IMR-90 (cell line): Measurements from ENCODE around the gene TSHB. TPM values are rescaled to one million over a fixed set of nuclear protein-coding genes. Genes with fewer than 3 reads are reported as not detected.

Experiments used
- ATAC-seq: fragments of 200-7000 bp; cut with Tn5 transposase; 2 replicates; pipeline ENCODE4 v1.9.1; 2020; ENCODE audit warnings: low read depth, mild to moderate bottlenecking, moderate library complexity
- BruUV-seq: library from RNA; stranded (reverse); fragments of 400-500 nt; replicated peaks from 2 replicates; lab custom pipeline; 2021; lab: Mats Ljungman, UMichigan
- CTCF ChIA-PET: fragments of 300-600 bp; formaldehyde crosslinking; extraction: SDS; loops from one replicate; lab custom pipeline; 2021; ENCODE audit warnings: antibody characterized with exemption; lab: Yijun Ruan, JAX
- POLR2A ChIA-PET: fragments of 300-600 bp; sonication (Branson Sonifier 250); formaldehyde crosslinking; loops from one replicate; lab custom pipeline; 2022; ENCODE audit warnings: antibody characterized with exemption; ENCODE audit not compliant: unreplicated experiment; lab: Charles Lee
- DNase-seq: peaks from one replicate; pipeline ENCODE4 v3.0.0; 2013
- H2AFZ ChIP-seq: replicated peaks from 2 replicates; pipeline ENCODE3; 2013; ENCODE audit warnings: low read length, mild to moderate bottlenecking; ENCODE audit not compliant: poor library complexity
- H2AK5ac ChIP-seq: 2 replicates; pipeline ENCODE4 v1.6.1; 2013; ENCODE audit warnings: low read depth, low read length, inconsistent platforms
- H2AK9ac ChIP-seq: replicated peaks from 2 replicates; pipeline ENCODE3; 2013; ENCODE audit warnings: mild to moderate bottlenecking, low read depth, low read length, moderate library complexity; ENCODE audit not compliant: poor library complexity
- H2BK120ac ChIP-seq: 2 replicates; pipeline ENCODE4 v1.6.1; 2013; ENCODE audit warnings: low read depth, low read length, inconsistent platforms
- H2BK15ac ChIP-seq: 3 replicates; pipeline ENCODE4 v1.6.1; 2013; ENCODE audit warnings: low read depth, low read length, inconsistent platforms
- H2BK20ac ChIP-seq: 2 replicates; pipeline ENCODE4 v1.6.1; 2013; ENCODE audit warnings: low read depth, mild to moderate bottlenecking, inconsistent platforms, low read length, moderate library complexity
- H2BK5ac ChIP-seq: 2 replicates; pipeline ENCODE4 v1.6.1; 2013; ENCODE audit warnings: mild to moderate bottlenecking, low read depth, low read length, inconsistent platforms; ENCODE audit not compliant: poor library complexity, severe bottlenecking
- H3K14ac ChIP-seq: replicated peaks from 2 replicates; pipeline ENCODE4 v1.6.1; 2013; ENCODE audit warnings: low read depth, low read length, inconsistent platforms
- H3K18ac ChIP-seq: 2 replicates; pipeline ENCODE4 v1.6.1; 2013; ENCODE audit warnings: low read depth, low read length, control low read depth
- H3K23ac ChIP-seq: 2 replicates; pipeline ENCODE4 v1.6.1; 2013; ENCODE audit warnings: low read depth, low read length, inconsistent platforms
- H3K27ac ChIP-seq: 2 replicates; pipeline ENCODE4 v1.5.1; 2013; ENCODE audit warnings: mild to moderate bottlenecking, control low read depth, low read length; ENCODE audit not compliant: insufficient read depth
- H3K27me3 ChIP-seq: 2 replicates; pipeline ENCODE4 v1.6.1; 2013; ENCODE audit warnings: low read length; ENCODE audit not compliant: control insufficient read depth, insufficient read depth
- H3K36me3 ChIP-seq: 2 replicates; pipeline ENCODE4 v1.6.1; 2013; ENCODE audit warnings: low read length, mixed read lengths; ENCODE audit not compliant: control insufficient read depth, insufficient read depth
- H3K4ac ChIP-seq: 2 replicates; pipeline ENCODE4 v1.6.1; 2013; ENCODE audit warnings: low read depth, low read length, inconsistent platforms
- H3K4me1 ChIP-seq: 2 replicates; pipeline ENCODE4 v1.6.1; 2013; ENCODE audit warnings: low read length, mixed read lengths; ENCODE audit not compliant: control insufficient read depth, insufficient read depth
- H3K4me2 ChIP-seq: 2 replicates; pipeline ENCODE4 v1.6.1; 2013; ENCODE audit warnings: low read depth, mild to moderate bottlenecking, control low read depth, low read length, moderate library complexity
- H3K4me3 ChIP-seq: 2 replicates; pipeline ENCODE4 v1.5.1; 2013; ENCODE audit warnings: low read depth, mild to moderate bottlenecking, control low read depth, low read length, moderate library complexity; ENCODE audit not compliant: insufficient read depth
- H3K56ac ChIP-seq: 2 replicates; pipeline ENCODE4 v1.6.1; 2013; ENCODE audit warnings: low read length, inconsistent platforms; ENCODE audit not compliant: insufficient read depth; ENCODE audit errors: extremely low read depth
- H3K79me1 ChIP-seq, 2 experiments: 2 replicates each; pipeline ENCODE4 v1.6.1; 2013; ENCODE audit warnings: low read length in 2 of 2, inconsistent platforms in 1 of 2, low read depth in 1 of 2
- H3K9ac ChIP-seq: 2 replicates; pipeline ENCODE4 v1.6.1; 2013; ENCODE audit warnings: low read depth, low read length, control low read depth
- H3K9me1 ChIP-seq: 2 replicates; pipeline ENCODE4 v1.6.1; 2013; ENCODE audit warnings: low read length, inconsistent platforms; ENCODE audit not compliant: insufficient read depth
- H3K9me3 ChIP-seq: 2 replicates; pipeline ENCODE4 v1.6.1; 2013; ENCODE audit warnings: low read length; ENCODE audit not compliant: control insufficient read depth, insufficient read depth
- H4K20me1 ChIP-seq: 2 replicates; pipeline ENCODE4 v1.6.1; 2013; ENCODE audit warnings: low read length, inconsistent platforms; ENCODE audit not compliant: insufficient read depth
- H4K5ac ChIP-seq: 2 replicates; pipeline ENCODE4 v1.6.1; 2013; ENCODE audit warnings: mild to moderate bottlenecking, low read depth, low read length, control low read depth
- H4K8ac ChIP-seq, 2 experiments: 2 replicates each; pipeline ENCODE4 v1.6.1; 2013; ENCODE audit warnings: low read depth in 2 of 2, low read length in 2 of 2, control low read depth in 1 of 2, inconsistent platforms in 1 of 2
- H4K91ac ChIP-seq: 2 replicates; pipeline ENCODE4 v1.6.1; 2013; ENCODE audit warnings: low read depth, low read length, inconsistent platforms; ENCODE audit not compliant: insufficient read depth
- CEBPB ChIP-seq: IDR thresholded peaks from 2 replicates; pipeline ENCODE4 v1.6.1; 2012; ENCODE audit warnings: low read depth, low read length, improper control_type of control experiment
- CHD1 ChIP-seq: IDR thresholded peaks from 2 replicates; pipeline ENCODE4 v1.6.1; 2012; ENCODE audit warnings: low read depth, low read length, improper control_type of control experiment
- CTCF ChIP-seq: conservative IDR thresholded peaks from 2 replicates; pipeline ENCODE4 v1.5.1; 2012; ENCODE audit warnings: mild to moderate bottlenecking, low read depth, low read length, improper control_type of control experiment
- ELK1 ChIP-seq: fragments of 150-350 bp; IDR thresholded peaks from 2 replicates; pipeline ENCODE4 v1.6.1; 2016; ENCODE audit warnings: low read depth, mild to moderate bottlenecking, low read length, moderate library complexity, borderline replicate concordance
- MAZ ChIP-seq: IDR thresholded peaks from 2 replicates; pipeline ENCODE4 v1.6.1; 2012; ENCODE audit warnings: low read depth, mild to moderate bottlenecking, low read length, improper control_type of control experiment, moderate library complexity, borderline replicate concordance
- MXI1 ChIP-seq: IDR thresholded peaks from 2 replicates; pipeline ENCODE4 v1.6.1; 2012; ENCODE audit warnings: low read depth, mild to moderate bottlenecking, low read length, moderate library complexity, borderline replicate concordance
- NFE2L2 ChIP-seq: fragments of 150-350 bp; IDR thresholded peaks from 2 replicates; pipeline ENCODE4 v1.6.1; 2016; ENCODE audit warnings: low read depth, mild to moderate bottlenecking, low read length
- RAD21 ChIP-seq: IDR thresholded peaks from 2 replicates; pipeline ENCODE4 v1.6.1; 2012; ENCODE audit warnings: low read length, improper control_type of control experiment
- RFX5 ChIP-seq: IDR thresholded peaks from 2 replicates; pipeline ENCODE4 v1.8.0; 2012; ENCODE audit warnings: low read depth, mild to moderate bottlenecking, low read length, moderate library complexity
- SMC3 ChIP-seq: fragments of 150-350 bp; IDR thresholded peaks from 2 replicates; pipeline ENCODE4 v1.6.1; 2016; ENCODE audit warnings: low read depth, mild to moderate bottlenecking, antibody characterized with exemption, low read length, moderate library complexity
- USF2 ChIP-seq: fragments of 150-350 bp; IDR thresholded peaks from 2 replicates; pipeline ENCODE4 v1.6.1; 2017; ENCODE audit warnings: mild to moderate bottlenecking, antibody characterized with exemption, low read length, low read depth
- dilution Hi-C: fragments of 300-500 bp; cut with HindIII; formaldehyde crosslinking; loops from one replicate; pipeline ENCODE4 v1.14.3; 2018; ENCODE audit warnings: low sequenced_read_pairs; ENCODE audit not compliant: unreplicated experiment
- in situ Hi-C: fragments of 300-500 bp; cut with MboI; formaldehyde crosslinking; loops from 3 replicates; pipeline ENCODE4 v1.14.3; 2019; ENCODE audit warnings: low sequenced_read_pairs, inconsistent platforms, mixed read lengths
- intact Hi-C: fragments of 100-400 bp; cut with micrococcal nuclease; formaldehyde crosslinking; loops from 2 replicates; pipeline ENCODE4 v1.10.0; 2022
- polyA plus RNA-seq, 3 experiments: library from polyadenylated mRNA; depleted of rRNA; stranded (reverse); fragments of >200 nt; gene quantifications; 2 replicates each; pipeline ENCODE4 v1.2.3, GENCODE V29; 2012; ENCODE audit warnings: low replicate concordance in 1 of 3
- total RNA-seq: library from RNA; depleted of rRNA; stranded (reverse); fragments of >200 nt; gene quantifications from 2 replicates; pipeline ENCODE4 v1.2.3, GENCODE V29; 2012

The TSHB gene
- total and polyA plus RNA-seq, 2 of the 4 experiments (the other 2 are of a cell fraction), result not detected

GRCh38 chr1:114997510-114998289 lies 31.9 kb upstream of the TSHB start:
- intact Hi-C loops, result no loop called here
- no TSS peak for BruUV-seq

More at GRCh38 chr1:114997510-114998289, 31.9 kb upstream of the TSHB start:
- Histone ChIP-seq H3K27ac (no peak overlapping the region), H4K8ac (no peak overlapping the region), H3K4ac (no peak overlapping the region), H3K14ac (no peak overlapping the region), H2BK120ac (no peak overlapping the region), H2AFZ (no peak overlapping the region), H3K4me1 (no peaks in the 10 kb centered on the region), H3K4me3 (no peak overlapping the region), H2BK20ac (no peak overlapping the region), H2BK15ac (no peak overlapping the region), H3K79me1 (no peaks in the 10 kb centered on the region), H3K27me3 (no peaks in the 10 kb centered on the region), H3K23ac (no peak overlapping the region), H3K18ac (no peak overlapping the region), H2AK9ac (no peak overlapping the region), H3K56ac (no peak overlapping the region), H3K9me1 (no peaks in the 10 kb centered on the region), H2BK5ac (no peak overlapping the region), H4K20me1 (no peaks in the 10 kb centered on the region), H3K9me3 (no peaks in the 10 kb centered on the region), H3K36me3 (no peaks in the 10 kb centered on the region), H2AK5ac (no peak overlapping the region), H3K9ac (no peak overlapping the region), H4K91ac (no peak overlapping the region), H3K4me2 (no peak overlapping the region), H4K5ac (no peak overlapping the region)
- no peak for DNase-seq
- ChIA-PET CTCF (no interaction called here), POLR2A (no interaction called here)
- TF ChIP-seq ELK1 (no peak), USF2 (no peak), NFE2L2 (no peak), RAD21 (no peak), RFX5 (no peak), CTCF (no peak), CHD1 (no peak), MAZ (no peak), CEBPB (no peak), MXI1 (no peak), SMC3 (no peak)
- ATAC-seq, result no peak
- dilution Hi-C loops (no loop called here), in situ Hi-C loops (no loop called here)
